T47D (cell line): Measurements from ENCODE around the gene ZFP1.

Experiments
- DNase-seq, 2 experiments: peaks; one replicate each; pipeline versions ENCODE4 v3.0.0 to v3.0.0-alpha.2; 2011 to 2012; ENCODE audit warnings: low read depth in 1 of 2, low spot score in 1 of 2
- JUND ChIP-seq: IDR thresholded peaks from 2 replicates; pipeline ENCODE4 v1.6.1; 2012; ENCODE audit warnings: low read depth
- in situ Hi-C: cut with HindIII; loops from 2 replicates; pipeline ENCODE4 v1.10.0; 2016; ENCODE audit warnings: low sequenced_read_pairs, low pct_unique_long_range_greater_than_20kb

ZFP1 gene

DNA sequence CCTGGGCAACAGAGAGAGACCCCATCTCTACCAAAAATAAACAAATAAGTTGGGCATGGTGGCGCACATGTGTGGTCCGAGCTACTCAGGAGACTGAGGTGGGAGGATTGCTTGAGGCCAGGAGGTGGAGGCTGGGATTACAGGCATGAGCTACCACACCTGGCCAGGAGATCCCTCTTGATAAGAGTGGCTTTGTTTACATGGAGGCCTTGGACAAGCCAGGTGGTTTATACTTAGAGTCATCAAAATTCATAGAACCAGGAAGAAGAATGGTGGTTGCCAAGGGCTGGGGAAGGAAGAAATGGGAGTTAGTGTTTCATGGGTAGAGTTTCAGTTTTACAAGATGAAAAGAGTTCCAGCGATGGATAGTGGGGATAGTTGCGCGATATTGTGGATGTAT is 8.8 kb upstream of the ZFP1 start:
- in situ Hi-C loops, result no loop called here
- peak in 1 of 2 experiments; percentile 38 for DNase-seq
- TF ChIP-seq JUND, result no peak

DNA sequence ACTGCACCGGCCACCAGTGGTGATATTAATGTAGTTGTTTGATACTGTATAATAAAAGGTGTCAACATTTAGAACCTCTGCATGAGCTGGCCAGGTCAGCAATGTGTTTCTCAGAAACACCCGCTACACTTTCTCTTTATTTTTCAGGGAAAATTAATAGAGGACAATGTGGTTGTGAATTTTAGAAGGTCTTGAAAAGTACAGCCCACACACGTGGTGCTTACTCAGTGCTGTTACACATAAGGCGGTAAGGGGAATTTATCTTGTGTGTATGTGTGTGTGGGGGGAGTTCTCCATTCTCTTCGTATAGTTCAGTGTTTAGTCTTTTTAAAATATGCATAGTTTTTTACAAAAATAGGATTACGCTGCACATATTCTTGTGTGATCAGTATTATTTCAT is 4.4 kb upstream of the ZFP1 start:
- no peak for TF ChIP-seq JUND
- in situ Hi-C loops, result no loop called here
- no peak for DNase-seq

DNA sequence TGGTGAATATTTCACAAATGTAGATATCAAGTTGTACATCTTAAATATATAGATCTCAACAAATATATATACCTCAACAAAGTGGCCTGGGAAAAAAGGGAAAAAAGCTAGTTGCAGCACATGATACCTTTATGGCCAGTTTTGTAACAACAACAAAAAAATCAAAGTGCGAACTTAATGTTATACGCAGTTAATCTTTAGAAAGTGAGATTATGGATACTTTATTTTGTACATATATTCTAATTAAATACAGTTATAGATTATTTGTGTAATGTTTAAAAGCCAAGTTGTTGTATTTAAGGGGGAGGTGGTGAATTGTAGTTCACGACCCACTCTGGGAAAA is 385 bp upstream of the ZFP1 start:
- no peak for TF ChIP-seq JUND
- in situ Hi-C loops, result no loop called here

DNA sequence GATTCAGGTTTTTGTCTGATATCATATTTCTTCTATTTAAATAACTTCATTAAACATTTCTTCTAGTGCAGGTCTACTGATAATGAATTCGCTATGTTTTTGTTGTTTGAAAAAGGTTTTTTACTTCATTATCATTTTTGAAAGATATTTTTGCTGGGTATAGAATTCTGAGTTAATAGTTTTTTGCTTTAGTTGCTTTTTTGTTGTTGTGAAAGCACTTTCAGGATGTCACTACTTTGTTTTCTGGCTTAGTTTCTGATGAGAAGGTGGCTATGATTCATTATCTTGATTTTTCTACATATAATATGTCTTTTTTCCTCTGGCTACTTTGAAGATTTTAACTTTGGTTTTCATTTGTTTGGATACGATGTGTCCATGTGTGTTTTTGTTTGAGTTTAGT is 3.5 kb downstream of the ZFP1 start:
- TF ChIP-seq JUND, result no peak
- DNase-seq, result no peak
- in situ Hi-C loops, result no loop called here

More for the DNA sequence above, 385 bp upstream of the ZFP1 start:
- DNase-seq, result no peak

DNA sequence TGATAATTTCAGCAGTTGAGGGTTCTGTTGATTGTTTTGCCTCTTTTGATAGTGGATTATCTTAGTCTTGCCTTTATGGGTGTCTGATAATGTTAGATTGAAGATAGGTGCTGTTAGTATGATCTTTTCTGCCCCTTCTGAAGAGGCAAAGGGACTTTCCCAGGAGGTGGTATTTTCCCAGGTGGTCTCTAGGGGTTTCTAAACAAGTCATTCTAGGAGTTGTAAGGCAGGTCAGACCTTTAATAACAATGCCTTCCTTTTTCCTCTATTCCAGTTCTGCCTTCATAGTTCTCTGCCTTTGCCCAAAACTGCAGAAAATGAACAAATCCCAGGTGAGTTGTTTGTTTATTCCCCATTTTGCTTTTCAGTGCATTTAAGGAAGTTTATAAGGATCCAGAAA is 4.3 kb downstream of the ZFP1 start:
- in situ Hi-C loops, result no loop called here
- no peak for TF ChIP-seq JUND

DNA sequence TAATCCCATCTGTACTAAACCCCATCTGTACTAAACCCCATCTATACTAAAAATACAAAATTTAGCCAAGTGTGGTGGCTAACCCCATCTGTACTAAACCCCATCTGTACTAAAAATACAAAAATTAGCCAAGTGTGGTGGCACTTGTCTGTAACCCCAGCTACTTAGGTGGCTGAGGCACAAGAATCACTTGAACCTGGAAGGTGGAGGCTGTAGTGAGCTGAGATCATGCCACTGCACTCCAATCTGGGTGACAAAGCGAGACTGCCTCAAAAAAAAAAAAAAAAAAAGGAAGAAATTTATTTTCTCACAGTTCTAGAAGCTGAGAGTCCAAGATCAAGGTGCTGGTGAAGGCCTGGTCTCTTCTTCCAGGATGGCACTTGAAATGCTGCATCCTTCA is 12.1 kb downstream of the ZFP1 start:
- in situ Hi-C loops, result no loop called here

More for the DNA sequence above, 4.3 kb downstream of the ZFP1 start:
- no peak for DNase-seq

DNA sequence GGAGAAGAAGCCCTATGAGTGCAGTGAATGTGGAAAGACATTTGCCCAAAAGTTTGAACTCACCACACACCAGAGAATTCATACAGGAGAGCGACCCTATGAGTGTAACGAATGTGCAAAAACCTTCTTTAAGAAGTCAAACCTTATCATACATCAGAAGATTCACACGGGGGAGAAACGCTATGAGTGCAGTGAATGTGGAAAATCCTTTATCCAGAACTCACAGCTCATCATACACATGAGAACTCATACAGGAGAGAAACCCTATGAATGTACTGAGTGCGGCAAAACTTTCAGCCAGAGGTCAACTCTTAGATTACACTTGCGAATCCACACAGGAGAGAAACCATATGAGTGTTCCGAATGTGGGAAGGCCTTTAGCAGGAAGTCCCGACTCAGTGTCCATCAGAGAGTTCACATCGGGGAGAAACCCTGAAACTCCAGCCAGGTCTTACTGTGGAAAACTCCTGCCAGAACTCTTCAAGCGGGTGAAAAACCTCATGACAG is 21.6 kb downstream of the ZFP1 start:
- DNase-seq, result no peak
- no peak for TF ChIP-seq JUND
- in situ Hi-C loops, result no loop called here

More for the DNA sequence above, 12.1 kb downstream of the ZFP1 start:
- no peak for DNase-seq
- no peak for TF ChIP-seq JUND

DNA sequence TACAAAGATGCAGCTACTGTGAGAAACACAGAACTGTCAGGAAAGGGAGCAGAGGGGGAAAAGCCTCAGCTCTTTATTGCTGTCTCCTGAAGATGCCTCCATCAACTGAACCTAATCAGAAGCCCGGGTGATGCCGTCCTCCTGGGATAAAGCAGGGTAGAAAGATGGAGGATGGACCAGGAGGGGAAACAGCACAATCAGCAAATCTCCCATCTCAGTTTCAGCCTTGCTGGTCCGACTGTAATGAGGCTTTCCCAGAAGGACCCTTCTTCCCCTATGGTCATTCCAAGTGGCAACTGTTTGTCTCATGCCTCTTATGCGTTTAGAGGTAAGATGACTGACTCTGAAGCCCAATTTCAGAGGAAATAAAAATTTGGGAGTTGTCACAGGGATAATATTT is 24.3 kb downstream of the ZFP1 start:
- no peak for DNase-seq
- no peak for TF ChIP-seq JUND
- in situ Hi-C loops, result no loop called here

DNA sequence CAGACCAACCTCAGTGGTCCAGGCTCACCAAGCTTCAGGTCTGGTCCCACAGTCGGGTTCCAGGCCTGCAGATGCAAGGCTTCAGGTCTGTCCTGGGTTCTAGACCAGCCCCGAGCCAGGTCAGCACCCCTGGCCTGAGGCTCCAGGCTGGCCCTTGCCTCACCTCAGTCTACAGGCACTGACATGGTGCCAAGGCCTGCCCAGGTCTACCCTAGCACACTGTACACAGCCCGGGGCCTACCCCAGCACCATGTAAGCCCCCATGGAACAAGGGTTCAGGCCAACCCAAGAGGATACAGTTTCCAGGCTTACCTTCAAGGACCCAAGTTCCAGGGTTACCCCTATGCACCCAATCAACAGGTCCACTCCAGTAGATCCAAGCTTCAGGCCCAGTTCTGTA is 26.8 kb downstream of the ZFP1 start:
- no peak for DNase-seq
- in situ Hi-C loops, result no loop called here
- TF ChIP-seq JUND, result no peak

DNA sequence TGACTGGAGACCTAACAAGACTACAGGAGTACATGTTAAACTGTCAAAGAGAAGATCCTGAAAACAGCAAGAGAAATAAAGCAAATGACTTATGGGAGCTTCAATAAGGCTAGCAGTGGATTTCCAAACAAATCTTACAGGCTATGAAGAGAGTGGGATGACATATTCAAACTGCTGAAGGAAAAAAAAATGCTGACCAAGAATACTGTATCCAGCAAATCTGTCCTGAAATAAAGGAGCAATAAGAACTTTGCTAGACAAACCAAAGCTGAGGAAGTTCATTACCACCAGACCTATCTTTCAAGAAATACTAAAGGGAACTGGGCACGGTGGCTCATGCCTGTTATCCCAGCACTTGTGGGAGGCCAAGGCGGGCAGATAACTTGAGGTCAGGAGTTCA is 28.6 kb downstream of the ZFP1 start:
- TF ChIP-seq JUND, result no peak
- no peak for DNase-seq
- in situ Hi-C loops, result no loop called here

DNA sequence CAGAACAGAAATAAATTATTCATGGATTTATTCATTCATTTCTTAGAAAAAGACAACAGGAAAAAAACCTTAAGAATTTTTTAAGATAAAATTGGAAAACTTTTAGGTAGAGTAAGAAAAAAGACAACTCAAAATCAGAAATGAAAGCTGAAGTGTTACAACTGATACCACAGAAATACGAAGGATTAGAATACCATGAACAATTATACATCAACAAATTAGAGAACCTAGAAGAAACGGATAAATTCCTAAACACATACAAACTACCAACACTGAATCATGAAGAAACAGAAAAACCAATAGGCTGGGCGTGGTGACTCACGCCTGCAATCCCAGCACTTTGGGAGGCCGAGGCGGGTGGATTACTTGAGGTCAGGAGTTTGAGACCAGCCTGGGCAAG is 30.9 kb downstream of the ZFP1 start:
- TF ChIP-seq JUND, result no peak
- no peak for DNase-seq
- in situ Hi-C loops, result no loop called here

DNA sequence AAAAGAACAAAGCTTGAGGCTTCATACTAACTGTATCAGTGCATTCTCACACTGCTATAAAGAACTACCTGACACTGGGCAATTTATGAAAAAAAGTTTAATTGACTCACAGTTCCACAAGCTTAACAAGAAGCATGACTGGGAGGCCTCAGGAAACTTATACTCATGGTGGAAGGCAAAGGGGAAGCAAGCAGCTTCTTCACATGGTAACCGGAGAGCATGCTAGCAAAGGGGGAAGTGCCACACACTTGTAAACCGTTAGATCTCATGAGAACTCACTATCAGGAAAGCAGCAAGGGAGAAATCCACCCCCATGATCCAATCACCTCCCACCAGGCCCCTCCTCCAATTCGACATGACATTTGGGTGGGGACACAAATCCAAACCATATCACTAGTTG is 33.3 kb downstream of the ZFP1 start:
- TF ChIP-seq JUND, result no peak
- no peak for DNase-seq
- in situ Hi-C loops, result no loop called here

DNA sequence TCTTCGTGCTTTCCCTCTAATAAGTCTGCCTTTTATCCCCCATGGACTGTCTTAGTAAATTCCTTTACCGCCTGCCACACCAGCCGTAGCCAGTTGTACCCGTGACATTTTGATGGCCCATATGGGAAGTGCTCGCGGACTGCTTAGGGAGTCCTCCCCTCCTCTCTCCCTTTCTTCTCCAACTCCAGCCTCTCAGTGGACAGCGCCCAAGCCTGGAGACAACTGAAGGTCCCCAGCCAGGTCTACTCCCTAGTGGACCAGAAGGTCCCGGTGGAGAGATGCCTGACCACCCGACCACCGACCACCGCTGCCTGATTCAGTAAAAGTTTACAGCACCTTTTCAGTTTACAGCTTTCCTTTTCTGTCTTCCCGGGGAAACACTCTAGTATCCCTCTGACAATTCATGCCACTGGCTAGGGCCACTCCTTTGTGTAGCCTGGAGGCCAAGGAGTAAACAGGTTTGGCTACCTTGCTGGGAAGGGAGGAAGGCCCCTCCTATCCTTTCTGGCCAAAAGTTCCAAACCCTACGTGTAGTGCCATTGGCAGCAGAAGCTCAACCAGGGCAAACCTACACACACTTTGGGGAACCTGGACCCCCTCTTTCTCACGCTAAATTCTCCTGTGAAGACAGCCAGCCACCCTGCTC is 40.6 kb downstream of the ZFP1 start:
- in situ Hi-C loops, result no loop called here
- TF ChIP-seq JUND, result no peak
- DNase-seq, result peak; percentile 69 to 86

DNA sequence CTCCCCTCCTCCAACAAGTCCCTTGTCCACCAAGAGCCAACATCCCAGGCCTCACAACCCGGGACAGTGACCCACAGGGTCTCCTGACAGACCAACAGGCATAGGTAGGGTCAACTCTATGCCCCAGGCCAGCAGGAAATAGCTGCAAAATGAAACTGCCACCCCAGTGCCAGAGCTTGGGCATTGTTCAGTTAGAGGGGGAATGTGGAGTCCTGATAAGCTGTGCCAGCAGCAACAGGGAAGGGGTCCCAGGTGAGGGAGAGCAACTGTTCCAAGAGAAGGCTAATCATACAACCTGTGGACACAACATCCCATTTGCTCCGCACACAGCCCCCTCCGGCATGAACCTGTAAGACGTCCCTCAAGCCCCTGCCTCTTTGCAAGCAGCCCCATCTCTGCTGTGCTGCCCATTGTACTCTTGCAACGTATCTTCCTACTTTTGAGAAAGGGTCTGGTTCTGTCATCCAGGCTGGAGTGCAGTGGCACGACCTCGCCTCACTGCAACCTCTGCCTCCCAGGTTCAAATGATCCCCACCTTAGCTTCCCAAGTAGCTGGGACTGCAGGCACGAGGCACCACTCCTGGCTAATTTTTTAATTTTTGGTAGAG is 41.4 kb downstream of the ZFP1 start:
- no peak for DNase-seq
- in situ Hi-C loops, result no loop called here
- no peak for TF ChIP-seq JUND
